ENCODE data around the gene CSRP3. TPM values are rescaled to one million over a fixed set of nuclear protein-coding genes. Genes with fewer than 3 reads are reported as not detected.

Gene CSRP3
- total RNA-seq, 1 donor from 2014 or later, result not detected

GRCh38 chr11:19193916-19194315 is 7.9 kb downstream of the CSRP3 start:
- H3K9me3 Mint-ChIP-seq (ENCODE audit: unreplicated experiment), result no peaks in the 10 kb centered on the region
- peaks cover 2% of the 10 kb centered on the region for H3K4me1 Mint-ChIP-seq (ENCODE audit: unreplicated experiment)
- DNase-seq (ENCODE audit: extremely low spot score, unreplicated experiment), result no peak
- peaks cover 1% of the 10 kb centered on the region for H3K27me3 Mint-ChIP-seq (ENCODE audit: unreplicated experiment)
- H3K4me3 Mint-ChIP-seq (ENCODE audit: unreplicated experiment), result no peak overlapping the region
- TF ChIP-seq, protein P1, sequence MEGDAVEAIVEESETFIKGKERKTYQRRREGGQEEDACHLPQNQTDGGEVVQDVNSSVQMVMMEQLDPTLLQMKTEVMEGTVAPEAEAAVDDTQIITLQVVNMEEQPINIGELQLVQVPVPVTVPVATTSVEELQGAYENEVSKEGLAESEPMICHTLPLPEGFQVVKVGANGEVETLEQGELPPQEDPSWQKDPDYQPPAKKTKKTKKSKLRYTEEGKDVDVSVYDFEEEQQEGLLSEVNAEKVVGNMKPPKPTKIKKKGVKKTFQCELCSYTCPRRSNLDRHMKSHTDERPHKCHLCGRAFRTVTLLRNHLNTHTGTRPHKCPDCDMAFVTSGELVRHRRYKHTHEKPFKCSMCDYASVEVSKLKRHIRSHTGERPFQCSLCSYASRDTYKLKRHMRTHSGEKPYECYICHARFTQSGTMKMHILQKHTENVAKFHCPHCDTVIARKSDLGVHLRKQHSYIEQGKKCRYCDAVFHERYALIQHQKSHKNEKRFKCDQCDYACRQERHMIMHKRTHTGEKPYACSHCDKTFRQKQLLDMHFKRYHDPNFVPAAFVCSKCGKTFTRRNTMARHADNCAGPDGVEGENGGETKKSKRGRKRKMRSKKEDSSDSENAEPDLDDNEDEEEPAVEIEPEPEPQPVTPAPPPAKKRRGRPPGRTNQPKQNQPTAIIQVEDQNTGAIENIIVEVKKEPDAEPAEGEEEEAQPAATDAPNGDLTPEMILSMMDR (IDR thresholded peaks at IDR 0.05), result no peak
- no peaks in the 10 kb centered on the region for H3K36me3 Mint-ChIP-seq (ENCODE audit: unreplicated experiment)
- H3K27ac Mint-ChIP-seq (ENCODE audit: unreplicated experiment), result no peak overlapping the region

GRCh38 chr11:19191530-19192169 is 10.1 kb downstream of the CSRP3 start:
- H3K27me3 Mint-ChIP-seq (ENCODE audit: unreplicated experiment), result no peaks in the 10 kb centered on the region
- H3K4me3 Mint-ChIP-seq (ENCODE audit: unreplicated experiment), result no peak overlapping the region
- peaks cover 2% of the 10 kb centered on the region for H3K4me1 Mint-ChIP-seq (ENCODE audit: unreplicated experiment)
- no peaks in the 10 kb centered on the region for H3K9me3 Mint-ChIP-seq (ENCODE audit: unreplicated experiment)
- TF ChIP-seq, protein P1 (IDR thresholded peaks at IDR 0.05), result no peak
- DNase-seq (ENCODE audit: extremely low spot score, unreplicated experiment), result no peak
- no peak overlapping the region for H3K27ac Mint-ChIP-seq (ENCODE audit: unreplicated experiment)
- no peaks in the 10 kb centered on the region for H3K36me3 Mint-ChIP-seq (ENCODE audit: unreplicated experiment)

- no peaks in the 10 kb centered on the region for H3K36me3 Mint-ChIP-seq (ENCODE audit: unreplicated experiment)
- TF ChIP-seq, protein P1 (IDR thresholded peaks at IDR 0.05), result no peak
- H3K4me3 Mint-ChIP-seq (ENCODE audit: unreplicated experiment), result no peak overlapping the region
- no peaks in the 10 kb centered on the region for H3K4me1 Mint-ChIP-seq (ENCODE audit: unreplicated experiment)
- no peaks in the 10 kb centered on the region for H3K27me3 Mint-ChIP-seq (ENCODE audit: unreplicated experiment)
- H3K9me3 Mint-ChIP-seq (ENCODE audit: unreplicated experiment), result no peaks in the 10 kb centered on the region
- DNase-seq (ENCODE audit: extremely low spot score, unreplicated experiment), result no peak
- no peak overlapping the region for H3K27ac Mint-ChIP-seq (ENCODE audit: unreplicated experiment)
Measured at GRCh38 chr11:19187833-19188258, 13.9 kb downstream of the CSRP3 start.

GRCh38 chr11:19187114-19187832 is 14.5 kb downstream of the CSRP3 start:
- Mint-ChIP-seq H3K36me3 (ENCODE audit: unreplicated experiment) (no peaks in the 10 kb centered on the region), H3K27ac (ENCODE audit: unreplicated experiment) (no peak overlapping the region), H3K27me3 (ENCODE audit: unreplicated experiment) (no peaks in the 10 kb centered on the region), H3K4me3 (ENCODE audit: unreplicated experiment) (no peak overlapping the region), H3K9me3 (ENCODE audit: unreplicated experiment) (no peaks in the 10 kb centered on the region), H3K4me1 (ENCODE audit: unreplicated experiment) (no peaks in the 10 kb centered on the region)
- TF ChIP-seq, protein P1 (IDR thresholded peaks at IDR 0.05), result no peak
- DNase-seq (ENCODE audit: extremely low spot score, unreplicated experiment), result no peak

GRCh38 chr11:19185516-19186052 is 16.2 kb downstream of the CSRP3 start:
- TF ChIP-seq, protein P1 (IDR thresholded peaks at IDR 0.05), result no peak
- H3K4me1 Mint-ChIP-seq (ENCODE audit: unreplicated experiment), result no peaks in the 10 kb centered on the region
- H3K27me3 Mint-ChIP-seq (ENCODE audit: unreplicated experiment), result no peaks in the 10 kb centered on the region
- no peaks in the 10 kb centered on the region for H3K9me3 Mint-ChIP-seq (ENCODE audit: unreplicated experiment)
- no peak overlapping the region for H3K27ac Mint-ChIP-seq (ENCODE audit: unreplicated experiment)
- DNase-seq (ENCODE audit: extremely low spot score, unreplicated experiment), result no peak
- no peak overlapping the region for H3K4me3 Mint-ChIP-seq (ENCODE audit: unreplicated experiment)
- peaks cover 2% of the 10 kb centered on the region for H3K36me3 Mint-ChIP-seq (ENCODE audit: unreplicated experiment)

Measured in osteocyte (in vitro differentiated cells).